Osteocyte (in vitro differentiated cells): Measurements from ENCODE around the gene CEP192. TPM values are rescaled to one million over a fixed set of nuclear protein-coding genes. Genes with fewer than 3 reads are reported as not detected.

ENCODE experiments used
- DNase-seq: peaks from one replicate; pipeline ENCODE4 v3.0.0; 2021; ENCODE audit warnings: mixed read lengths; ENCODE audit not compliant: unreplicated experiment; ENCODE audit errors: extremely low spot score
- H3K27ac Mint-ChIP-seq: one replicate; pipeline ENCODE4 v1.8.0; 2021; ENCODE audit warnings: mild to moderate bottlenecking, mixed read lengths; ENCODE audit not compliant: unreplicated experiment
- H3K27me3 Mint-ChIP-seq: one replicate; pipeline ENCODE4 v1.8.0; 2021; ENCODE audit warnings: mixed read lengths; ENCODE audit not compliant: unreplicated experiment
- H3K36me3 Mint-ChIP-seq: one replicate; pipeline ENCODE4 v1.8.0; 2021; ENCODE audit warnings: mixed read lengths; ENCODE audit not compliant: unreplicated experiment
- H3K4me1 Mint-ChIP-seq: one replicate; pipeline ENCODE4 v1.8.0; 2021; ENCODE audit warnings: mixed read lengths; ENCODE audit not compliant: unreplicated experiment
- H3K4me3 Mint-ChIP-seq: one replicate; pipeline ENCODE4 v1.8.0; 2021; ENCODE audit warnings: mild to moderate bottlenecking, moderate library complexity, mixed read lengths; ENCODE audit not compliant: unreplicated experiment
- H3K9me3 Mint-ChIP-seq: one replicate; pipeline ENCODE4 v1.8.0; 2021; ENCODE audit warnings: mixed read lengths; ENCODE audit not compliant: unreplicated experiment
- total RNA-seq: library from RNA; stranded (reverse); gene quantifications from 2 replicates; pipeline ENCODE4 v1.2.1, GENCODE V29; 2021
- TF ChIP-seq, protein P1 (sequence below): fragments of 200-600 bp; sonication (generic); IDR thresholded peaks from 2 replicates; pipeline ENCODE4 v1.5.0; 2021; ENCODE audit warnings: antibody characterized with exemption, mild to moderate bottlenecking, moderate library complexity

CEP192 gene
- total RNA-seq, 1 donor from 2014 or later: 20.4 TPM

DNA sequence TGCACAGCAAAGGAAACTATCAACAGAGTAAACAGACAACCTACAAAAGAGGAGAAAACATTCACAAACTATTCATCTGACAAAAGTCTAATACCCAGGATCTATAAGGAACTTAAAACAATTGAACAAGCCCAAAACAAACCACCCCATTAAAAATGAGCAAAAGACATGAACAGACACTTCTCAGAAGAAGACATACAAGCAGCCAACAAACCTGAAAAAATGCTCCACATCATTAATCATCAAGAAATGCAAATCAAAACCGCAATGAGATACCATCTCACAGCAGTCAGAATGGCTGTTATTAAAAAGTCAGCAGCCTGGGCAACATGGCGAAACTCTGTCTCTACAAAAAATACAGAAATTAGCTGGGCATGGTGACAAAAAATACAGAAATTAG lies 117.2 kb downstream of the CEP192 start:
- Mint-ChIP-seq H3K27me3 (no peaks in the 10 kb centered on the region), H3K4me3 (no peak overlapping the region), H3K36me3 (peaks cover 52% of the 10 kb centered on the region), H3K4me1 (no peaks in the 10 kb centered on the region), H3K9me3 (no peaks in the 10 kb centered on the region), H3K27ac (no peak overlapping the region)
- TF ChIP-seq, protein P1, sequence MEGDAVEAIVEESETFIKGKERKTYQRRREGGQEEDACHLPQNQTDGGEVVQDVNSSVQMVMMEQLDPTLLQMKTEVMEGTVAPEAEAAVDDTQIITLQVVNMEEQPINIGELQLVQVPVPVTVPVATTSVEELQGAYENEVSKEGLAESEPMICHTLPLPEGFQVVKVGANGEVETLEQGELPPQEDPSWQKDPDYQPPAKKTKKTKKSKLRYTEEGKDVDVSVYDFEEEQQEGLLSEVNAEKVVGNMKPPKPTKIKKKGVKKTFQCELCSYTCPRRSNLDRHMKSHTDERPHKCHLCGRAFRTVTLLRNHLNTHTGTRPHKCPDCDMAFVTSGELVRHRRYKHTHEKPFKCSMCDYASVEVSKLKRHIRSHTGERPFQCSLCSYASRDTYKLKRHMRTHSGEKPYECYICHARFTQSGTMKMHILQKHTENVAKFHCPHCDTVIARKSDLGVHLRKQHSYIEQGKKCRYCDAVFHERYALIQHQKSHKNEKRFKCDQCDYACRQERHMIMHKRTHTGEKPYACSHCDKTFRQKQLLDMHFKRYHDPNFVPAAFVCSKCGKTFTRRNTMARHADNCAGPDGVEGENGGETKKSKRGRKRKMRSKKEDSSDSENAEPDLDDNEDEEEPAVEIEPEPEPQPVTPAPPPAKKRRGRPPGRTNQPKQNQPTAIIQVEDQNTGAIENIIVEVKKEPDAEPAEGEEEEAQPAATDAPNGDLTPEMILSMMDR: no peak
- no peak for DNase-seq

DNA sequence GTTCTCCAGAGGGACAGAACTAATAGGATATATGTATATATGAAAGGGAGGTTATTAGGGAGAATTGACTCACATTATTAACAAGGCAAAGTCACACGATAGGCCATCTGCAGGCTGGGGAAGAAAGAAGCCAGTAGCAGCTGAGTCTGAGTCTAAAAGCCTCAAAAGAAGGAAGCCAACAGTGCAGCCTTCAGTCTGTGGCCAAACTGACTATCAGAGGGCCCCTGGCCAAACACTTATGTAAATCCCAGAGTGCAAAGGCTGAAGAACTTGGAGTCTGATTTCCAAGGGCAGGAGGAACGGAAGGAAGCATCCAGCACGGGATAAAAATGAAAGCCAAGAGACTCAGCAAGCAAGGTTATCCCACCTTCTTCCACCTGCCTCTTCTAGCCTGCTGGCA lies 119.4 kb downstream of the CEP192 start:
- no peak for DNase-seq
- H3K27me3 Mint-ChIP-seq: no peaks in the 10 kb centered on the region
- no peaks in the 10 kb centered on the region for H3K4me1 Mint-ChIP-seq
- H3K9me3 Mint-ChIP-seq: no peaks in the 10 kb centered on the region
- peaks cover 50% of the 10 kb centered on the region for H3K36me3 Mint-ChIP-seq
- TF ChIP-seq, protein P1: no peak
- no peak overlapping the region for H3K27ac Mint-ChIP-seq
- no peak overlapping the region for H3K4me3 Mint-ChIP-seq

- Mint-ChIP-seq H3K36me3 (peaks cover 34% of the 10 kb centered on the region), H3K9me3 (no peaks in the 10 kb centered on the region), H3K27me3 (no peaks in the 10 kb centered on the region), H3K4me1 (no peaks in the 10 kb centered on the region), H3K4me3 (no peak overlapping the region), H3K27ac (peak overlapping the region; percentile 14)
- no peak for DNase-seq
- TF ChIP-seq, protein P1: peak; percentile 53
These were observed 121.8 kb downstream of the CEP192 start for GRCh38 chr18:13112982-13113381.

- H3K27me3 Mint-ChIP-seq: no peaks in the 10 kb centered on the region
- no peaks in the 10 kb centered on the region for H3K9me3 Mint-ChIP-seq
- H3K4me1 Mint-ChIP-seq: no peaks in the 10 kb centered on the region
- no peak for DNase-seq
- no peak overlapping the region for H3K4me3 Mint-ChIP-seq
- TF ChIP-seq, protein P1: no peak
- no peak overlapping the region for H3K27ac Mint-ChIP-seq
- peaks cover 28% of the 10 kb centered on the region for H3K36me3 Mint-ChIP-seq
These were observed 129.1 kb downstream of the CEP192 start for GRCh38 chr18:13120255-13120654.

- H3K27ac Mint-ChIP-seq: no peak overlapping the region
- no peaks in the 10 kb centered on the region for H3K4me1 Mint-ChIP-seq
- TF ChIP-seq, protein P1: no peak
- no peaks in the 10 kb centered on the region for H3K27me3 Mint-ChIP-seq
- peaks cover 23% of the 10 kb centered on the region for H3K36me3 Mint-ChIP-seq
- H3K9me3 Mint-ChIP-seq: no peaks in the 10 kb centered on the region
- H3K4me3 Mint-ChIP-seq: no peak overlapping the region
- no peak for DNase-seq
These were observed 129.8 kb downstream of the CEP192 start for GRCh38 chr18:13120983-13121441.
